ENCODE data around the gene PCDH9.
"Not testable (repeated sequence)": the region's sequence is repeated elsewhere in the genome, so short reads cannot be mapped to it uniquely, and the experiment has no call there.

Gene PCDH9

DNA sequence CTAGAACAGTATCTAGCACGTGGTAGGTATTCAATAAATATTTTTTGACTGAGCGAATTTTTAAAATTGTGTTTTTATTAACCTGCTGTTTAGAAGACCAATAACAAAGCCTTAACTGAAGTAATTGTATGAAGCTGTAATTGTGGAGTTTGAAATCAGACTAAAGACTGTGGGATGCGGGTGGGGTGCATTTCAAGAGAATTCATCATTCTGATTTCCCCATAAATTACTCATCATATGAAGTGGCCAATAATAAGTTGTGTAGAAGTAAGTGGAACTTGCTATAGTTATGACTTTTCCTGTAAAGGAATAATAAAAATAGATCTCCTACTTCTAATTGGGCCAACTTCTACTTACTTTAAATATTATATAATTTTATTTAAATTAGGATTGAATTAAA, 449.3 kb downstream of the PCDH9 start:
- no peak overlapping the region for H3K4me3 ChIP-seq (ENCODE audit: low read depth, low read length)
- CTCF ChIA-PET, result no interaction called here

DNA sequence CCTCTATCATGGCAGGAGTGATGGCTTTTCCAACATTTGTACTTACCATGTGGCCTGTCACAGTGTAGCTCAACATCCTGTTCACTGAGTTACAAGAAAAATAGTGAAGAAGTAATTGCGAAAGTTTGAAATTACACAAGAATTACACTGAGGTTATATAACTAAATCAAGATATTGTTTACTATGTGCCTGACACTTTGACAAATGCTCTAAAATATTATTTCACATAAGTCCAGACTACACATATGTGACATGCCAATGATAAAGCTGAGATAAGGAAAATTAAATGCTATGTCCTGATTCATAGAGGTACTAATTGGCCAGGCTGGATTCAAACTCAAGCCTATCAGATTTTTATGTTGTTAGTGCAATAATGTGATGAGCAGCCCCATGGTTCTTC, 451.7 kb downstream of the PCDH9 start:
- ChIA-PET CTCF (no interaction called here), POLR2A (no interaction called here)
- DNase-seq (ENCODE audit: low read depth, low spot score), result no peak
- TF ChIP-seq, protein P1, sequence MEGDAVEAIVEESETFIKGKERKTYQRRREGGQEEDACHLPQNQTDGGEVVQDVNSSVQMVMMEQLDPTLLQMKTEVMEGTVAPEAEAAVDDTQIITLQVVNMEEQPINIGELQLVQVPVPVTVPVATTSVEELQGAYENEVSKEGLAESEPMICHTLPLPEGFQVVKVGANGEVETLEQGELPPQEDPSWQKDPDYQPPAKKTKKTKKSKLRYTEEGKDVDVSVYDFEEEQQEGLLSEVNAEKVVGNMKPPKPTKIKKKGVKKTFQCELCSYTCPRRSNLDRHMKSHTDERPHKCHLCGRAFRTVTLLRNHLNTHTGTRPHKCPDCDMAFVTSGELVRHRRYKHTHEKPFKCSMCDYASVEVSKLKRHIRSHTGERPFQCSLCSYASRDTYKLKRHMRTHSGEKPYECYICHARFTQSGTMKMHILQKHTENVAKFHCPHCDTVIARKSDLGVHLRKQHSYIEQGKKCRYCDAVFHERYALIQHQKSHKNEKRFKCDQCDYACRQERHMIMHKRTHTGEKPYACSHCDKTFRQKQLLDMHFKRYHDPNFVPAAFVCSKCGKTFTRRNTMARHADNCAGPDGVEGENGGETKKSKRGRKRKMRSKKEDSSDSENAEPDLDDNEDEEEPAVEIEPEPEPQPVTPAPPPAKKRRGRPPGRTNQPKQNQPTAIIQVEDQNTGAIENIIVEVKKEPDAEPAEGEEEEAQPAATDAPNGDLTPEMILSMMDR (IDR thresholded peaks at IDR 0.05; ENCODE audit: insufficient read depth, low read length, missing control alignments), result no peak
- no peak overlapping the region for H3K4me3 ChIP-seq (ENCODE audit: low read depth, low read length)

More for the DNA sequence above, 449.3 kb downstream of the PCDH9 start:
- POLR2A ChIA-PET, result no interaction called here
- DNase-seq (ENCODE audit: low read depth, low spot score), result no peak
- TF ChIP-seq, protein P1 (IDR thresholded peaks at IDR 0.05; ENCODE audit: insufficient read depth, low read length, missing control alignments), result no peak

DNA sequence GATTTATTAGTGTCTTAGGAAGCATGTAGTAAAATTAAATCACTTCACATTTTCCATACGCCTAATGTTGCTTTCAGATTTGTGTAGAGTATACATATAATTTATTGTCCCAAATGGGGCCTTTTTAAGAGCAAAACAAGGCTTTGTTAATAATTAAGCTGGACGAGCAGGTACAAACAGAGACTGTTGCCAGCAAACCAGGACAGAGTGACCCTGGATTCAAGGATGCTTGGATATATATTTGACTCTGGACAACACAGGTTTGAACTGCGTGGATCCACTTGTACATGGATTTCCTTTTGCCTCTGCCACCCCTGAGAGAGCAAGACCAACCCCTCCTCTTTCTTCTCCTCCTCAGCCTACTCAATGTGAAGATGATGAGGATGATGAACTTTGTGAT, 454.9 kb downstream of the PCDH9 start:
- POLR2A ChIA-PET, result no interaction called here
- DNase-seq (ENCODE audit: low read depth, low spot score), result no peak
- no peak overlapping the region for H3K4me3 ChIP-seq (ENCODE audit: low read depth, low read length)

DNA sequence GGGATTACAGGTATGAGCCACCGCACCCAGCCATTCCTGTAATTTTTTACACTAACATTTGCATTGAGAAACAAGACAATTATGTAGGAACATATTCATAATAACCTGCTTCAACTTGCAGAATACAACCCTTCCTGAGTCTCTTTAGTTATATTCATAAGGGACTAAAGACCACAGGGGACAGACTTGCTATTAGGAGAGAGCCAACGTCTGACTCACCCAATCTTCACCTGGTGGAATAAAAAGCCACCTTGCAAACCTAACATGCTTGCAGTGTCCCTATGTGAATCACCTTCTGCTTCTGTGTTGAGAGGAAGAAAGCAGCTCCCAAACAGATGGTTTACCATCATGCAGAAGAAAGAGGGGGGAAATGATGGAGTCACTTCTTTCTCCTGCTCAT, 456.1 kb downstream of the PCDH9 start:
- POLR2A ChIA-PET, result no interaction called here

More for the DNA sequence above, 454.9 kb downstream of the PCDH9 start:
- CTCF ChIA-PET, result no interaction called here
- TF ChIP-seq, protein P1 (IDR thresholded peaks at IDR 0.05; ENCODE audit: insufficient read depth, low read length, missing control alignments), result no peak

DNA sequence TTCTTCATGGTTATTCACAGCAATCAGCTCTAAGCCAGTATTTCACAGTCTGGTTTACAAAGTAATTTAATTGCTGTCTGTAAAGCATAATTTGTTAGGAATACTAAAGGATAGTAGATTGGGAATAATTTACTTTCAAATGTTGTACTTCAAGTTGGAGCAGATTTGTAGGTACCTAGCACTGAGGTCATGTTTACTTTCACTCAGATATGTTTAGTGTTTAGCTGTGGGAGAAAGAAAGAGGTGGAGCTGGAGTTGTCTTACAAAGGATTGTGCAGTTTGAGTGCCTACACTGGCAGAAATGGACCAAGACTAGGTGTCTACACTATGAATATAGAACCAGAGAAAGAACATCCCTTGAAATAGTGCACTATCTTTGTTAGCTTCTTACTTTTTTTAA, 464.6 kb downstream of the PCDH9 start:
- H3K4me3 ChIP-seq (ENCODE audit: low read depth, low read length), result no peak overlapping the region
- ChIA-PET POLR2A (no interaction called here), CTCF (no interaction called here)
- TF ChIP-seq, protein P1 (IDR thresholded peaks at IDR 0.05; ENCODE audit: insufficient read depth, low read length, missing control alignments), result no peak
- no peak for DNase-seq (ENCODE audit: low read depth, low spot score)

More for the DNA sequence above, 456.1 kb downstream of the PCDH9 start:
- CTCF ChIA-PET, result no interaction called here
- TF ChIP-seq, protein P1 (IDR thresholded peaks at IDR 0.05; ENCODE audit: insufficient read depth, low read length, missing control alignments), result no peak
- no peak for DNase-seq (ENCODE audit: low read depth, low spot score)
- no peak overlapping the region for H3K4me3 ChIP-seq (ENCODE audit: low read depth, low read length)

DNA sequence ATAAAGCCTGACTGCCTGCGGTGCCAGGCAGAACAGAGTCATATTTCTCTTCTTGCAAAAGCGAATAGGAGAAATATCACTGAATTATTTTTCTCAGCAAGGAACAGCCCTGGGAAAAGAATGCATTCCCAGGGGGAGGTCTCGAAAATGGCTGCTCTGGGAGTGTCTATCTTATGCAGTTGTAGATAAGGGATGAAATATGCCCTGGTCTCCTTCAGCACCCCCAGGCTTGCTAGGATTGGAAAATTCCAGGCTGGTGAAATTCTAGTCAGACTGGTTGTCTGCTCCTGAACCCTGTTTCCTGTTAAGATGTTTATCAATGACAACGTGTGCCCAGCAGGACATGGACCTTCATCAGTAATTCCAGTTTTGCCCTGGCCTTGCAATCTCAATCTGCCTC, 469.5 kb downstream of the PCDH9 start:
- POLR2A ChIA-PET; H3K4me3 ChIP-seq (ENCODE audit: low read depth, low read length); CTCF ChIA-PET; DNase-seq (ENCODE audit: low read depth, low spot score): not testable (repeated sequence)

DNA sequence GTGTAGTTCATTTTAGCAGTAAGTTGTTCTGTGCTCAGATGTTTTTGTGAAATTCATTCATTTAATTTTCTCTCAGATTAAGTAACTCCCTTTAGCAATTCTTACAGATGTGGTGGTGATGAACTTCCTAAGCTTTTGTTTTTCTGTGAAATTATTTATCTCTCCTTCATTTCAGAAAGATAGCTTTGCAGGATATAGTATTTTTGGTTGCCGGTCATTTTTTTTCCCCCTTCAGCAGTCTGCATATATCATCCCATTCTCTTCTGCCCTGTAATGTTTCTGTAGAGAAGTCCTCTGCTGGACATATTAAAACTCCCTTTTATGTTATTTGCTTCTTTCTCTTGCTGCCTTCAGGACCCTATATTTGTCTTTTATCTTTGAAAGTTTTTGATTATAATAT, 470.2 kb downstream of the PCDH9 start:
- POLR2A ChIA-PET, result no interaction called here

More for the DNA sequence above, 470.2 kb downstream of the PCDH9 start:
- DNase-seq (ENCODE audit: low read depth, low spot score), result no peak
- no peak overlapping the region for H3K4me3 ChIP-seq (ENCODE audit: low read depth, low read length)
- TF ChIP-seq, protein P1 (IDR thresholded peaks at IDR 0.05; ENCODE audit: insufficient read depth, low read length, missing control alignments), result no peak
- CTCF ChIA-PET, result no interaction called here
